Fibroblast of lung (primary cell): Measurements from ENCODE around the gene GFPT2.

Source experiments
- EZH2 ChIP-seq: IDR thresholded peaks from 2 replicates; pipeline ENCODE4 v1.5.1; 2012; ENCODE audit warnings: low read length, control low read depth, mild to moderate bottlenecking; ENCODE audit errors: missing control alignments
- TF ChIP-seq, protein P1 (sequence below), 2 donors: IDR thresholded peaks in 1 of 2; conservative IDR thresholded peaks in 1 of 2; 1 replicate in 1 of 2; 2 replicates in 1 of 2; pipeline ENCODE4 v1.5.1; 2011 to 2012; ENCODE audit warnings: low read length in 2 of 2, control low read depth in 1 of 2, inconsistent platforms in 1 of 2, low read depth in 1 of 2, mild to moderate bottlenecking in 1 of 2

DNA sequence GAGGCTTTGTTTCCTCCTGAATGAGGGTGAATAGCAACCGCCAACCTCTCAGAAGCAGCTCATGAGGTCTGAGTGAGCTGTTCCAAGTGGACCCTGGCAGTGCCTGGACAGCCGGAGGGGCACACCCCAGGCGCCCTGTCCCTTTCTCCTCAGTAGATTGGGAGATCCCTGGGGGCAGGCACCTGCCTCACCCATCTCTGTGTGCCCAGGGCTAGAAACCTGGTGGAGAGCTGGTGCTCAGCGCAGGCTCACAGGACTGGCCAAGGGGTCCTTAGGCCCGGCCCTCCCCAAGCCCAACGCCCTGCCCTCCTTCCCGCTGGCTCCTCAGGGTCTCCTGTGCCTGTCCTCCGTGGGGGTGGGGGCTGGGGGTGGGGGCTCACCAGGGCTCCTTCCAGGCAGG, 46.3 kb downstream of the GFPT2 start:
- TF ChIP-seq EZH2: no peak
- TF ChIP-seq, protein P1, sequence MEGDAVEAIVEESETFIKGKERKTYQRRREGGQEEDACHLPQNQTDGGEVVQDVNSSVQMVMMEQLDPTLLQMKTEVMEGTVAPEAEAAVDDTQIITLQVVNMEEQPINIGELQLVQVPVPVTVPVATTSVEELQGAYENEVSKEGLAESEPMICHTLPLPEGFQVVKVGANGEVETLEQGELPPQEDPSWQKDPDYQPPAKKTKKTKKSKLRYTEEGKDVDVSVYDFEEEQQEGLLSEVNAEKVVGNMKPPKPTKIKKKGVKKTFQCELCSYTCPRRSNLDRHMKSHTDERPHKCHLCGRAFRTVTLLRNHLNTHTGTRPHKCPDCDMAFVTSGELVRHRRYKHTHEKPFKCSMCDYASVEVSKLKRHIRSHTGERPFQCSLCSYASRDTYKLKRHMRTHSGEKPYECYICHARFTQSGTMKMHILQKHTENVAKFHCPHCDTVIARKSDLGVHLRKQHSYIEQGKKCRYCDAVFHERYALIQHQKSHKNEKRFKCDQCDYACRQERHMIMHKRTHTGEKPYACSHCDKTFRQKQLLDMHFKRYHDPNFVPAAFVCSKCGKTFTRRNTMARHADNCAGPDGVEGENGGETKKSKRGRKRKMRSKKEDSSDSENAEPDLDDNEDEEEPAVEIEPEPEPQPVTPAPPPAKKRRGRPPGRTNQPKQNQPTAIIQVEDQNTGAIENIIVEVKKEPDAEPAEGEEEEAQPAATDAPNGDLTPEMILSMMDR (conservative IDR thresholded peaks at IDR 0.05 in 1 of 2, IDR thresholded peaks at IDR 0.05 in 1 of 2; ENCODE audit: low read depth in 1 of 2, low read length in 2 of 2): no peak
